Daoy (cell line): Measurements from ENCODE around the gene ARHGAP31. TPM values are rescaled to one million over a fixed set of nuclear protein-coding genes. Genes with fewer than 3 reads are reported as not detected.
"Not testable (repeated sequence)": the region's sequence is repeated elsewhere in the genome, so short reads cannot be mapped to it uniquely, and the experiment has no call there.

Experiments
- DNase-seq: peaks from one replicate; pipeline ENCODE4 v3.0.0-alpha.2; 2015; ENCODE audit warnings: low read depth
- total RNA-seq: library from RNA; depleted of rRNA; stranded (reverse); fragments of >200 nt; shearing (Covaris generic); gene quantifications from 2 replicates; pipeline ENCODE4 v1.2.3, GENCODE V29; 2014; rRNA removed

The ARHGAP31 gene
- 14.3 and 14.6 TPM in 2 replicates for total RNA-seq

- DNase-seq, result peak; percentile 83
Observed at GRCh38 chr3:119293871-119294695, at the start of gene ARHGAP31. TSS of gene ARHGAP31 (plus strand) at chr3:119294383. CDS start at chr3:119294905, 522 bp downstream.

GRCh38 chr3:119245778-119246177 is 48.4 kb upstream of the ARHGAP31 start:
- DNase-seq, result no peak

GRCh38 chr3:119255214-119255613 is 39.0 kb upstream of the ARHGAP31 start:
- no peak for DNase-seq

GRCh38 chr3:119257111-119257510 is 37.1 kb upstream of the ARHGAP31 start:
- no peak for DNase-seq

GRCh38 chr3:119257654-119258410 is 36.4 kb upstream of the ARHGAP31 start:
- DNase-seq, result no peak

GRCh38 chr3:119258915-119259314 is 35.3 kb upstream of the ARHGAP31 start:
- DNase-seq, result no peak

- DNase-seq, result no peak
Observed at GRCh38 chr3:119259821-119260220, 34.4 kb upstream of the ARHGAP31 start.

GRCh38 chr3:119261055-119261454 is 33.1 kb upstream of the ARHGAP31 start:
- no peak for DNase-seq

GRCh38 chr3:119270212-119270611 is 24.0 kb upstream of the ARHGAP31 start:
- not testable (repeated sequence) for DNase-seq

GRCh38 chr3:119276680-119277079 is 17.5 kb upstream of the ARHGAP31 start:
- no peak for DNase-seq

GRCh38 chr3:119279101-119279554 is 15.1 kb upstream of the ARHGAP31 start:
- DNase-seq, result peak; percentile 36

GRCh38 chr3:119279584-119280243 is 14.5 kb upstream of the ARHGAP31 start:
- no peak for DNase-seq

- DNase-seq, result no peak
Observed at GRCh38 chr3:119288669-119289403, 5.3 kb upstream of the ARHGAP31 start.

GRCh38 chr3:119289404-119289770 is 4.8 kb upstream of the ARHGAP31 start:
- no peak for DNase-seq

GRCh38 chr3:119290613-119291012 is 3.6 kb upstream of the ARHGAP31 start:
- no peak for DNase-seq

GRCh38 chr3:119291062-119291700 is 3.0 kb upstream of the ARHGAP31 start:
- no peak for DNase-seq

- no peak for DNase-seq
Observed at GRCh38 chr3:119292666-119293065, 1.5 kb upstream of the ARHGAP31 start.

- DNase-seq, result peak; percentile 62
Observed at GRCh38 chr3:119293105-119293870, 895 bp upstream of the ARHGAP31 start.

- DNase-seq, result peak; percentile 80
Observed at GRCh38 chr3:119294696-119295671, 801 bp downstream of the ARHGAP31 start.
